Dermis microvascular lymphatic vessel endothelial cell (primary cell): ENCODE measurements around the gene IL1RAP. TPM values are rescaled to one million over a fixed set of nuclear protein-coding genes. Genes with fewer than 3 reads are reported as not detected.
"Not testable (repeated sequence)": the region's sequence is repeated elsewhere in the genome, so short reads cannot be mapped to it uniquely, and the experiment has no call there.

Experiments used
- DNase-seq, 2 donors: peaks; one replicate each; pipeline versions ENCODE4 v3.0.0 to v3.0.0-alpha.2; 2010; ENCODE audit warnings: low read depth in 2 of 2
- total RNA-seq: library from RNA; depleted of rRNA; stranded (reverse); fragments of >200 nt; gene quantifications from 2 replicates; pipeline ENCODE4 v1.2.1, GENCODE V29; 2014

Gene IL1RAP, protein sequence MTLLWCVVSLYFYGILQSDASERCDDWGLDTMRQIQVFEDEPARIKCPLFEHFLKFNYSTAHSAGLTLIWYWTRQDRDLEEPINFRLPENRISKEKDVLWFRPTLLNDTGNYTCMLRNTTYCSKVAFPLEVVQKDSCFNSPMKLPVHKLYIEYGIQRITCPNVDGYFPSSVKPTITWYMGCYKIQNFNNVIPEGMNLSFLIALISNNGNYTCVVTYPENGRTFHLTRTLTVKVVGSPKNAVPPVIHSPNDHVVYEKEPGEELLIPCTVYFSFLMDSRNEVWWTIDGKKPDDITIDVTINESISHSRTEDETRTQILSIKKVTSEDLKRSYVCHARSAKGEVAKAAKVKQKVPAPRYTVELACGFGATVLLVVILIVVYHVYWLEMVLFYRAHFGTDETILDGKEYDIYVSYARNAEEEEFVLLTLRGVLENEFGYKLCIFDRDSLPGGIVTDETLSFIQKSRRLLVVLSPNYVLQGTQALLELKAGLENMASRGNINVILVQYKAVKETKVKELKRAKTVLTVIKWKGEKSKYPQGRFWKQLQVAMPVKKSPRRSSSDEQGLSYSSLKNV
- total RNA-seq = 1.9 and 2.1 TPM in 2 replicates

DNA sequence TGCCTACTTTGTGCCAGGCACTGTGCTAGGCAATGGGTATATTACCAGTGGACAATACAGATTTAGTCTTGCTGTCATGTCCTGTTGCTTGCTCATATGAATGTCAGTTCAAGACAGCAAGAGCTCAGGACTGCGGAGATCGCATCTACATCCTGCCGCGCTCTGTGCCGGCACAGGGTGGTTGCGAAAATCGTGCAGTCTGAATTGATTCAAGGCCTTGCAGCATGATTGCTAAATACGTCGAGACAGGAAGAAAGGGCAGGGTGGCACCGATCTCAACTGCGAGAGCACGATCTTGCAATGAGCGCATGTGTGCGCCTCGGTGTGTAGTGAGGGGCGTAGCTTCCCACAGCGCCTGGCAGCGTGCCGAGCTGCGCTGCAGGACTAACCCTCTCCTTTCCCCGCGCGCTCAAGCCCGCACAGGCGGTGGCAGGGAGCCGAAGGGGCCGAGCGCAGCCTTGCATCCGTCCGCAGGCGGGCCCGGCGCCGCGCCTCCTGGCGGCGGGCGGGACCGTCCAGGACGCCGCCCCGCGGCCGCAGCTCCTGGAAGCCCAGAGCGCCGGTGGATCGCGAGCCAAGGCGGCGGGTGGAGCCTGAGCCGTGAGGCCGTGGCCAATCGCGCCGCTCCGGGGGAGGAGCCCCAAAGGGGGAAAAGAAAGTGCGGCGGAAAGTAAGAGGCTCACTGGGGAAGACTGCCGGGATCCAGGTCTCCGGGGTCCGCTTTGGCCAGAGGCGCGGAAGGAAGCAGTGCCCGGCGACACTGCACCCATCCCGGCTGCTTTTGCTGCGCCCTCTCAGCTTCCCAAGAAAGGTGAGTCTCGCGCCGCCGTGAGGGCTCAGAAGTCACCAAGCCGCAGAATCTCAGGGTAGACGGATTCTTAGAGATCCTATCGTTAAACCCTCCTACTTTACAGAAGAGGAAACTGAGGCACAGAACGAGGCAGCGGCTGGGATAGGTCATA is at the start of gene IL1RAP:
Gene IL1RAP (plus strand): TSS at position 677 of the 962 bp plus-strand sequence. CDS start 50,205 bp downstream, outside the sequence.
- peak; percentile 31 to 87 for DNase-seq

DNA sequence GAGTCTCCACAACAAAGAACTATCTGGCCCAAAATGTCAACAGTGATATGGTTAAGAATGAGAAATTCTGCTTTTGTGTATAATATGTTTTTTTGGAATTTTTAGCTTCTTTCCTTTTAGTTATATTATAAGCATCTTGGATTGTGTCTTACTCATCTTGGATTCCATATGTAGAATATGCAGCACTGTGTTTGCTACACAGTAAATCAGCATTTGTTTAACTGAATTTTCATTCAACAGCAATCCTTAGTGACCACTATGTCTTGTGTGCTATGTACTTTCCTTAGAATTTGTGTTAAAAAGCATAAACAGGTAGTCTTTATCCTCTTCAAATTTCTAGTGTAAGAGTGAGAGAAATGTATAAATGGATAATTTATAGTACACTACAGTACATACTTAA is 46.0 kb upstream of the IL1RAP start:
- DNase-seq = no peak

DNA sequence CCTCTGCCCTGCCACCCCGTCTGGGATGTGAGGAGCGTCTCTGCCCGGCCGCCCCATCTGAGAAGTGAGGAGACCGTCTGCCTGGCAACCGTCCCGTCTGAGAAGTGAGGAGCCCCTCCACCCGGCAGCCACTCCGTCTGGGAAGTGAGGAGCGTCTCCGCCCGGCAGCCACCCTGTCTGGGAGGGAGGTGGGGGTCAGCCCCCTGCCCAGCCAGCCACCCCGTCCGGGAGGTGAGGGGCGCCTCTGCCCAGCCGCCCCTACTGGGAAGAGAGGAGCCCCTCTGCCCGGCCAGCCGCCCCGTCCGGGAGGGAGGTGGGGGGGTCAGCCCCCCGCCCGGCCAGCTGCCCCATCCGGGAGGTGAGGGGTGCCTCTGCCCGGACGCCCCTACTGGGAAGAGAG is 40.6 kb upstream of the IL1RAP start:
- DNase-seq = not testable (repeated sequence)

DNA sequence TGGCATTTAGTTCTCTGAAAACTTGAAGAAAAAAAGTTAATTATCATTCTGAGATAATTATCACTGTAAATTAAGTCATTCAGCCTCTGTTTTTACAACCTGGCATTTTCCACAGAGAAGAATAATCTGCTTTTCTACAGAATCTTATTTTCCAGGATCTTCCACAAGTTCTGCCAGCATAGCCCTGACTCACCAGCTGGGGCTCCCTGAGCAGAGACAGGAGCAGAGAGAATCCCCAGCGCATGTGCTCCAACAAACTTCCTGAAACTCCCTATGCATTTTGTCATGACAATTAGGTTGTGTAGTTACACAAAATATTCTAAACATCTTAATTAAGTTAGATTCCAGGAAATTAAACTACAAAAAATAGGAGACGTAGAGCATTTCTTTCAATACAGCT is 32.1 kb upstream of the IL1RAP start:
- DNase-seq = no peak

DNA sequence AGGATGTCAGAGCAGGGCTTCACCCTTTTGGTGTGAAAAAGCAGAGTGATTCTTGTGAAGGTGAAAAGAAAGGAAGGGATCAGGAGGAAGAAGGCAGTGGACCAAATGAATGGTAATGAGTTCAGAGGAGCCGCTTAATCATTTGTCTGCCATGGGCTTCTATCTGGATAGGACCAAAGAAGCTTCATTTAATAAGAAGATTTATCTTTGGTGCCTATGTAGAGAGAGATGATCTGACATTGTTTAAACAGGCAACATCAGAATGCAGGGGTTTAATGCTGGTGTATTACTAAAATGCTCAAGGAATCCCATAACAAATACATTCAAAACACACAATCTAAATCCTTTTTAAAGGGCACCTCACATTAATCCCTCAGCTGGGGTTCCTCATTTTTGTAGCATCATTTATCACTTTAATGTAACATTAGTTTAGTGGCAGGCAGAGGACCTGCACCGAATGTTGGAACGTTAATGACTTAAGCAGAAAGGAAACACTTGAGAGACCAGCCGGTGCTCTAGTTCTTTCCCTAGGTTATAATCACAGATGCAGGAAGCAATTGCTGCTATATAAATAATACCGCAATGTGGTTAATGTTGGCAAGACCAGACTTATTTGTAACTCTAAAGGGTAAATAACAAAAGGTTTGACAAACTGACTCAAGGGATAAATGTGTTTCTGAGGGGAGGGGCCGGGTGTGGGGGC is 27.9 kb upstream of the IL1RAP start:
- DNase-seq = peak in 1 of 2 donors; percentile 78

DNA sequence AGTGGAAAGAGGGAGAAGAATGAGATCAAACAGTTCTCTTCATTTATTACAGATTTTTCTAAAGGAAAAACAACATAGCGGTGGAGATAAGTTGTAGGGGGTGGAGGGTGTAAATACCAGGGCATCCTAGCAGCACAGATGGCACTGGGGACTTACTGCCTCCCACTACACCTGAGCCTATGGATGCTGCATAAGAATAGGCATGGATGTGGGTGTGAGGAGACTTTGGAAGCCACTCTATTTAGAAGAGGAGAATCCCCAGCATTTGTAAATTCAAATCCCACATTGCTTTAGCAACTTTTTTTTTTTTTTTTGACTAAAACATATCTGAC is 27.4 kb upstream of the IL1RAP start:
- no peak for DNase-seq

DNA sequence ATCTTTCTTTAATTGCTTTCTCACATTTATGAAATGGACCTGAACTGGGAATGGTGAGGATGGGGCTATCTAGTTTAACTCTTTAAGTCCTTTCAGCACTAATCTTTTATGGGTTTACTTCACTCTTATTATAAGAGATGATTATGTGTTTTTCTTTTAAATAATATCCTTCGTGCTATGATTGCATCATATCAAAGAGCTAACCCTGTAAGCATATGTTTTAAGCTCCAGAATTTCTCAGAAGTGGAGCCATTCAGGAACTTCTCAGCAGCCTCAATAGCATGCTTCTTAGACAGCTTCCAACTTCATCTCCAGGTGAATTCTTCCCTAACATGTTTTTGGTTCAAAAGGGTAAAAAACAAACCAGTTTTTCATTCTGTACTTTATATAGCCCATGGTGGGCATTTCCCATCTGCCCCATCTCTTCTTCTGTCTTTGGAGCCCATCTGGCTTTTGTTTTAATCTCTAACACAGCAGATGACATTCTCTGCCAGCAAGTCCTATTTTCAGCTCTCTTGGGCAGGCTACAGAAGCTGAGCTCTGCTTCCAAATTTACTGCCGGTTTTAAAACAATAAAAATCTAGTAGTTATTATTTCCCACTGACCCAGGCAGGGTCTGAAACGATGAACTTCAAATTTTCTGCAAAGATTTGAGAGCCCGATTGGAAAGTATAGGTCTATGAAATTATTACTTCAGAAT is 26.8 kb upstream of the IL1RAP start:
- no peak for DNase-seq

DNA sequence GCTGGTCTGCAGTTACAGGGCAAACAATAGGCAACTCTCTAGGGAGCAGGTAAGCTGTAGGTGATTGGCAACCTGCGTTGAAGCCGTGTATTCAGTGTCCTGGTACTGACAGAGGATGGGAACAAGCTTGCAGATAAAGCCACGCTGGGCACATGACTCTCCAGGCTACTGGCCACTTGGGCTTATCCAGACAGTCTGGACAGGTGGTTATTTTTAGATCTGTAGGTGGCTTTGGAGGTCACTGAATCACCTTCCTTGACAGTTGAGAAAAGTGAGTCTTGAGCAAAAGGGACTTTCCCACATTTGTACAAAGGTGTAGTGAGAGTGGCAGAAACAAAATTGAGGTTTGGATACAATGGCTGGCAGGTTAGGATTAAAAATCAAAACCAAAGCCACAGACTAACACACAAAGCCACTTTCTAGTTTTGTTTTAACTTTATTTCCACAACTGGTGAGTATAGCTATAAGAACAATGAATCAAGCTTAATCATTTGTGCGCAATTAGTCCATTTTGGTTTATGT is 22.3 kb upstream of the IL1RAP start:
- DNase-seq = no peak

DNA sequence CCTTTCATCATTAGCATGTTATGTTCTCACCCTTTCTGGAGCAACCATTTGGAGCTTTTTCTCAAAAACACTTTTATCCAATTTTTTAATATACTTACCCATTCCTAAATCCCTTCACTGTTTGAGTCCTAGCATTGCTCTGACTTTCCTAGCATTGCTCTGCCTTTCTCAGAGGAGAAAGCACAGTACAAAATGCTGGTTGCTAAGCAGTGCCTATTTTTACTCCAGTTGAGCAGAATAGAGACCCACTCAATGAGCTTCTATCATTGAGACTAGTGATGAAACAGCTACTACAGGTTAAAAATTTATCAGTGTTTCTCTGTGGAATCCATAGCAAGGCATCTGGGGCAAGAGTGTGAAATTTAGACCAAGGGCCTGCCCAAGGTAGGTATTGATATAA is 21.8 kb upstream of the IL1RAP start:
- DNase-seq = no peak

DNA sequence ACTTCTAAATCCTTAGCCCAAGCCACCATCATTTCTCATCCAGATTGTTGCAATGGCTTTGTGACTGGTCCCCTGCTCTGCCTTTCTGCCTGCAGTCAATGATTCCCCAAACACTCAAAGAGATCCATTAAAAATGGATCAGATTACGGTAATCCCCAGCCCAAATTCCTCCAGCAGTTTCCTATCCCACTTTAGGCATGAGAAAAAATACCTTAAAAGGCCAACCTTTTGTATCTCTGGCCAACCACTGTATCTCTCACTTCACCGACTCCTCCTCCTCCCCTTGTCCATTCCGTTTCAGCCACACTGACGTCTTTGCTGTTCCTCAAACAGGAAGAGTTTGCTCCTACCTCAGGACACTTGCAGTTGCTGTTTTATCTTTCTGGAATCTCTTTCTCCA is 20.9 kb upstream of the IL1RAP start:
- DNase-seq = no peak

DNA sequence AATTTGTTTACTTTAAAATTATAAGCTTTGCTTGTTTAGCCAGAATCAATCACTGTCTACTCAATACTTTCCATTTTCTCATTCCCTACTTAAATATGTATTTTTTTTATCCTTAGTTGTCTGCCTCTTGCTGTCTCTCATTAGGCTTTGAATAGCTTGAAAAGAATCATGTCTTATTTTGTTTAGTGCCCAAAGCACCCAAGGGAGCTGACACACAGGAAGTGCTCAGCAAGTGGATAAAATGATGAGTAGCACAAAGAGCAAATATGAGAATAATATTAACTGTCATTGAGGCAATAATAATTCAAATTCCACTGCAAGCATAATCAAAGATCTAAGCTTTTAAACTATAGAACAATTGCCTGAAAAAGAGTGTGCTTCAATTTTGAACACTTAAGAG is 19.0 kb upstream of the IL1RAP start:
- DNase-seq = no peak

DNA sequence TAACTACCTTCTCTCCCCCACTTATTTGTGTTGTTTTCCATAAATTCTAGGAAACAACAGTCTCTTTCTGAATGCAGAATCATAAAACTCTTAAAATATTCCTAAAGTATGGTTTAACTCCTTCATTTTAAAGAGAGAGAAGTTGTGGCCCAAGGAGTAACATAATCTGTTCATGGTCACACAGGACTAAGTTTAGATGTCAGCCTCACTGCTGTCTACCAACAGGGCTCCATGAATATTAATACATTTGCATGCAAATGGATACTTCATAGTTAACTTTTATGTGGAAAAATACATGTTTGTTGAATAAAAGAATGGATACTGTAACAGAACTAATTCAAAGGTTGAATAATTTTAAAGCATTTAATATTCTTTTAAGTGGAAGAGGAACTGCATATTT is 18.5 kb upstream of the IL1RAP start:
- no peak for DNase-seq

DNA sequence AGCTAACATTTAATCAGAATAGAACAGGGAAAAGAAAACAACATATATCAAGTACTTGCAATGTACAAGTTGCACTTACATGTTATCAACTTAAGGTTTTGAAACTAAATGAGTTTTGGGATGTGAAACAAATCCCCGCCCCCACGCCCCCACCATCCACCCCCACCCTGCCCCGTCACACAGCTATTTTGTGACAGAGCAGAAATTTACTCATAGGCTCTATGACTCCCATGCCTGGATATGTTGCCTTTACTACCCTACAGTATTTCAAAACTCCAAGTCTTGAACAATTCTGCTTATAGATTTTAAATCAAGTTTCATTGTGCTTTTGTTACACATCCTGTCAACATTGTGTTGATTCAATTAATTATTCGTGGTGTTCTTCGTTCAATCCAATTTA is 18.1 kb upstream of the IL1RAP start:
- no peak for DNase-seq

DNA sequence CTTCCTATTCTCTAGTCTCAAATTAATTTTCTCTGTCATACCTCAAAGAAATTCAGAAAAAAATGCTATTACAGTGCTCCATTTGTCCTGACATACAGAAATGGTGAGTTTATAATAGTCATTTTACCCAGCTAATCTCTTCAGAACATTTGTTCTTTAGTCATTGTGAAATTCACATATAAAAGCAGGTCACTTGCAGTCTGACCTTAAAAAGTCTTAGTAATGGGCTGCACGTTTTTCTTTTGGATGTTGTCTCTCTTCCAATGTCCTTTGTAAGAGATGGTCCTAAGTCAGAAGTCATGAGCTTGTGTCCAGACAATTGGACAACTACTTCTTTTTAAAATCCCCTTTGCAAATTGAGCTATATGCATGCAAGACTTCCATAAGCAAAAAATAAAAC is 17.0 kb upstream of the IL1RAP start:
- DNase-seq = no peak

DNA sequence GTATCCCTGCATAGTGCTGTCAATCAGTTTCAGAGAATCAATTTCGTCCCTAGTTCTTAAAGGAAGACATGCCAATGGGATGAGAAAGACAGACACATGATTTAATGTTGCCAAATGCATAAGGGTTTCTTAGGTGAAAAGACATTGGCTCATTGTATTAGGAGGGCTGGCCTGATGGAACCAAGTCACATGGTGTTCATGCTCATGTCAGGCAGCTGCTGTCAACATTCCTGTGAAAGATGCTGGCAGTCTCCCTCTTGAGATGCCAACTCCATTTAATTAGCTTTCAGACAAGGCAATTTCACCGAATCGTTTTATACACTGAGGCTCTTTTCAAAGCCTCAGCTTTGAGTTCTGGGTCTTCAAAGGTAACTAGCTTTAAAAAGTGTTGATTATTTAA is 16.1 kb upstream of the IL1RAP start:
- DNase-seq = no peak

DNA sequence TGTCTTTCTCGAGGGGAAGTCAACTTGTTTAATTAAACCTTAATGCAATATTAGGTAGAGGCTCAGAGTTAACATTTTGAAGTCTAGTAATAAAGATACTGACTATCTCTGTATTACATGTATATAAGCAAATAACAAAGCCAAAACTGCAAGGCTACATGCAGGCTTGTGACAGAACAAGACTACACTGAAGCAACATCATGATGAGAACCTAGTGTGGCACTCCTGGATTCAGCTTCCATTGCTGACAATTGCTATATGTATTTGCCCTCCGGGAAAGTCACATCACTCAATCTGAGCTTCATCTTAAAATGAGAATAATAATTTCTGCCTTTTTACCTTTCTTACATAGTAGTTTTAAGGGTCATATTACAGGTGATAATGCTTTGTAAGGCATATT is 15.6 kb upstream of the IL1RAP start:
- DNase-seq = no peak

DNA sequence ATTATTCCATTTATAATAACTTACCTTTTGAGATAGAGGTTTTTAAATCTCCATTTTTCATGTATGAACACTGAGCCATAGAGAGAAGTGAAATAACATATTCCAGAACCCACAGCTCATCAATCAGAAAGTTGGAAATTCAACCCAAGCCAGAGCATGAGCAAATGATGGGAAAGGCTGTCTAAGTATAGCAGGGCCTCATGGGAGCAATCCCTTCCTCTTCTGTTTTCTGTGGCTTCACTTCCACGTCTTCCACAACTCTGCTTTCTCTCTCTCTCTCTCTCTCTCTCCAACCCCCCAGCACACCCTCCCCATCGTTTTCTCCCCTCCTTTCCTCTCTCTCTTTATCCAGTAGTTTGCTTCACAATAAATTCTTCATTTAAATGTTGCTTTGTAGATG is 14.8 kb upstream of the IL1RAP start:
- no peak for DNase-seq

DNA sequence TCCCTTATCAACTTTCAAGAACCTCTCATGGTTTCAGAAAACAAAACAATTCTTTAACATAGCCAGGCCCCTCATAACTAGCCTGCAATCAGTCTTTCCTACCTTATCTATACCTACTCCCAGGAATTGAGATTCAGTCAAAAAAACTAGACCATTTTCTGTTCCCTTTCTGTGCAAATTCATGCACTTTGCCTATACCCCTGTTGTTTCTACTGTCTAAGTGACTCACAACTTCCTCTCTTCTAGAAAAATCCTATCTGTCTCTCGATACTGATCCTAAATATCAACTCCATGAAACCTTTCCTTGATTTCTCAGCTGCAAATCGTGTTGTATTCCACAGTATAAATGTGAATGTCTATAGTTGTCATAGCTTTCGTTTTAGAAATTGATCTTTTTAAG is 10.9 kb upstream of the IL1RAP start:
- DNase-seq = no peak

DNA sequence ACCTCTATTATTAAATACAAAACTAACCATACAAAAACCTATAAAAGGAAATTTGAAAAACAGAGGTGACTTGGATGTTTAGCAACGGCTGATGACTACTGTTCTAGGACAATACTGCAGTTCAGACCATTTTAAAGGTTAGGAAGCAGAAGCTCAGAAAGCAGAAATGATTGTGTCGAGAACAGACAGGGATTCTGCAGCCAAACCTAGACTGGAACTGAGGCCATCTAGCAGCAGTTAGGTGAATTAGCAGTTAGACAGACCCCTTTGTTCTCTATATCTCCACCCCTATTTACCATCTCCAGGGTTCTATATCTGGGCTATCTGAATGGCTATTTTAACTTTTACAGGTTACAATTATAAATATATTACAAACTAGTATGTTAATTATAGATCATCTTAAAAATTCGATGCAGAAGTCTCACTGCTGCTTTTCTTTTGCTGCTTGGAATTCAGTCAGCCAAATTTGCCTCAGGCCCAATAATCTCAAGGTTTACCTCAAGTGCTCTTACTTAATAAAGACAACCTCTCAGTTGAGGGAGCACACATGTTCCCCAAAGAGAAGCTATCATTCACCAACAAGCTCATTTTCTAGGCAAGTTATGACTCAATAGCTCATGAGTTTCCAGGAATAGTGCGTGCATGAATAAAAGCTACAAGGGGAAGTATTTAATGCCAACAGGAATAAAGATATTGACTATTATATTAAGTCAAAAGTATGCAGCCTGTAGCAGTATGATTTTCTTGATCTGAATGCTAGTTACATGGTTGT is 9.3 kb upstream of the IL1RAP start:
- peak in 1 of 2 donors; percentile 41 for DNase-seq

DNA sequence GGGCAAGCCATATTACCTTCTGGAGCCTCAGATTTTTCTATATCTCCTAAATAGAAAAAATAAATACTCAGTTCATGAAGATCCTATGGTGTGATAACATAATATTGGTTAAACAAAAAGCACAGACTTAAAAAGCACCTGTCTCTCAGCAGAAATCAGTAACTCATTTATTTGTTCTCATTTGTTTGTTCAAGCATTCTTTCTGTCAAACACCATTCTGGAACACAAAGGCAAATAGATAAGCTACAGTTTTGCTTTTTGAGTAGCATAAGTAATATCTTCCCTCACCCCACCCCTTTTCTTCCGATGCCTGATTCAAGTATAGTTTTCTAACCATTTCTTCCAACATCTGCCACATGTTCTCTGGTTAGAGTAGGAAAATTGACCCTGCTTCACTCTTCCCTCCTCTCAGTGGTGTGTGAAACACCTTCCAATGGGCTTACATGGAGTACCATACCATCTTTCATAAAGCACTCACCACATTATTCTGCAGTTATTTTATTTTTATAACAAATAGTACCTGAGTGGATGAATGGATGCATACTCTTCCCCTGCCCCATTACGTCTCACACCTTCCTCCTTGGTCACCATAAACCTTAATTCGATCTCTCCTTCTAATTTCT is 8.4 kb upstream of the IL1RAP start:
- no peak for DNase-seq
